ENCODE data around the gene SLC16A11.
A peak's percentile ranks its signal among the peaks of the same experiment; 100 is the strongest.

Gene SLC16A11

GRCh38 chr17:7023576-7024401, 20.1 kb downstream of the SLC16A11 start:
- peak; percentile 98 for DNase-seq

- DNase-seq = no peak
Measured at GRCh38 chr17:7022781-7023571, 20.9 kb downstream of the SLC16A11 start, which contains the start of gene BCL6B. TSS of gene BCL6B (plus strand) at chr17:7023050. CDS start at chr17:7023672, 622 bp downstream.

GRCh38 chr17:7021993-7022778, 21.7 kb downstream of the SLC16A11 start:
- peak; percentile 81 for DNase-seq

- DNase-seq = no peak
Measured at GRCh38 chr17:7020894-7021664, 22.8 kb downstream of the SLC16A11 start.

- DNase-seq = no peak
Measured at GRCh38 chr17:7019839-7020519, 23.9 kb downstream of the SLC16A11 start.

- DNase-seq = no peak
Measured at GRCh38 chr17:7019367-7019766, 24.5 kb downstream of the SLC16A11 start.

GRCh38 chr17:7018331-7018964, 25.4 kb downstream of the SLC16A11 start:
- no peak for DNase-seq

- no peak for DNase-seq
Measured at GRCh38 chr17:7017827-7018200, 26.1 kb downstream of the SLC16A11 start.

- DNase-seq = no peak
Measured at GRCh38 chr17:7016886-7017826, 26.7 kb downstream of the SLC16A11 start.

- DNase-seq = no peak
Measured at GRCh38 chr17:7016418-7016817, 27.5 kb downstream of the SLC16A11 start.

GRCh38 chr17:7014995-7015958, 28.6 kb downstream of the SLC16A11 start:
- peak; percentile 93 for DNase-seq

- DNase-seq = peak; percentile 99
Measured at GRCh38 chr17:7014261-7014994, 29.5 kb downstream of the SLC16A11 start.

- no peak for DNase-seq
Measured at GRCh38 chr17:7011942-7012254, 32.0 kb downstream of the SLC16A11 start.

GRCh38 chr17:7011415-7011814, 32.5 kb downstream of the SLC16A11 start:
- DNase-seq = no peak

GRCh38 chr17:7010523-7010922, 33.4 kb downstream of the SLC16A11 start:
- no peak for DNase-seq

GRCh38 chr17:7007143-7007542, 36.7 kb downstream of the SLC16A11 start:
- DNase-seq = no peak

- no peak for DNase-seq
Measured at GRCh38 chr17:7005716-7006115, 38.2 kb downstream of the SLC16A11 start.
